NCI-H1417 treated with DMSO at 0.1 percent for 48 hours (cell line): ENCODE measurements around the gene CXCL16.
A peak's percentile ranks its signal among the peaks of the same experiment; 100 is the strongest.
"Not testable (repeated sequence)": the region's sequence is repeated elsewhere in the genome, so short reads cannot be mapped to it uniquely, and the experiment has no call there.

ENCODE experiments used
- DNase-seq: peaks from one replicate; lab custom pipeline; 2025; lab: John Stamatoyannopoulos, UW

Gene CXCL16

DNA sequence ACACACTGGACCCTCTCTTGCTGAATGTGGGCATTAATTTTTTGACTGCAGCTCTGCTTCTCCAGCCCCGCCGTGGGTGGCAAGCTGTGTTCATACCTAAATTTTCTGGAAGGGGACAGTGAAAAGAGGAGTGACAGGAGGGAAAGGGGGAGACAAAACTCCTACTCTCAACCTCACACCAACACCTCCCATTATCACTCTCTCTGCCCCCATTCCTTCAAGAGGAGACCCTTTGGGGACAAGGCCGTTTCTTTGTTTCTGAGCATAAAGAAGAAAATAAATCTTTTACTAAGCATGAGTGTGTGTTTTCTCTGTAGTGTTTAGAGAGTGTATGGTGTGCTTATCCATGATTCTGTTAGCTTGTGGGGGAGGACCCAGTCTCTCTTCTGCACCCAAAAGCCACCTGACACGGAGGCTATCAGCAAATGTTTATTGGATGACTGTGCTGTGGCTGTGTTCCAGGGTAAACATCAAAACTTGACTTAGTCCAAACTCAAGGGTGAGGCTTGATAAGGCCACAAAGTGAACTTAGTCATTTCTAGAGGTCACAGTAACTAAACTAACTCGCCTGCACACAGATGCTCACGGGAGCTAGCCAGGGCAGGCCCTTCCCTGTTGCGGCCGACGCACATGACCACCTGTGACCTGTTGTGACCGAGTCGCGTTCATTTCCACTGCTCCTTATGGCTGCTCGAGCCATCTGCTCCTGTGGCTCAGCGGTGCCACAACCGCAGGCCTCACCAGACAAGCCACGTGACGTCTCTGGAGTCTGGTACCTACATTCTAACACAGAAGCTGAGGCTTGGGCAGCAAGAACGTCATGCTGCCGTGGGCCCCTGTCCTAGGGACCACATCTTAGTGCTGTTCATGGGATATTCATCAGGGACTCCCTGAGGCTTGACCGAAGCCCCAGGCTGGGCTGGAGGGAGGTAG lies 18.3 kb downstream of the CXCL16 start:
- DNase-seq: no peak

GRCh38 chr17:4720787-4721186 lies 18.9 kb downstream of the CXCL16 start:
- no peak for DNase-seq

DNA sequence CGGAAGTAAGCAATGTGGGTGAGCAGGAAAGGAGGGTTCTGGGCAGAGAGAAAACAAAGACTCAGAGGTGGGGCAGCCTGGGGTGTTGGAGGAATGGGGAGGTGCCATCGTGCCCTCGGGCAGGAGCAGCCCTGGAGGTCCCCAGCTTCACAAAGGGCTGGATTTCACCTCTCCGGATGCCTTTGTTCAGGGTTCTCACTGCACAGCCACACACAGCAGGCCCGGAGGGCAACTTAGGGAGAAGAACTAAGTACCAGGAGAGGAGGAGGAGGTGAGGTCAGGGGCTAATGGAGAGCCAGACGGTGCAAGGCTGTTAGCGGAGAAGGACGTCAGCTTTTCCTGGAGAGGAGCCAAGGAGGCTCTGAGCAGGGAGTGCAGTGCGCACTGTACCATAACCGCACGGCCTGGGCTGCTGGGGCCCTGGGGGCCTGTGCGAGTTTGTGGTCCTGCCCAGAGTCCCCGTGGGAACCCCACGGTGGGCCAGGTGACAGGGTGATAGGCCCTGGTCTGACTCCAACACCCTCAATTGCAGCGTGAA lies 20.0 kb downstream of the CXCL16 start:
- DNase-seq: no peak

GRCh38 chr17:4719146-4719545 lies 20.6 kb downstream of the CXCL16 start:
- no peak for DNase-seq

- DNase-seq: no peak
These were observed 21.5 kb downstream of the CXCL16 start for GRCh38 chr17:4718276-4718675.

GRCh38 chr17:4717791-4718190 lies 21.9 kb downstream of the CXCL16 start:
- DNase-seq: no peak

GRCh38 chr17:4716081-4716480 lies 23.6 kb downstream of the CXCL16 start:
- DNase-seq: no peak

GRCh38 chr17:4715063-4715744 lies 24.5 kb downstream of the CXCL16 start:
- DNase-seq: no peak

- not testable (repeated sequence) for DNase-seq
These were observed 25.2 kb downstream of the CXCL16 start for GRCh38 chr17:4714340-4715062.

DNA sequence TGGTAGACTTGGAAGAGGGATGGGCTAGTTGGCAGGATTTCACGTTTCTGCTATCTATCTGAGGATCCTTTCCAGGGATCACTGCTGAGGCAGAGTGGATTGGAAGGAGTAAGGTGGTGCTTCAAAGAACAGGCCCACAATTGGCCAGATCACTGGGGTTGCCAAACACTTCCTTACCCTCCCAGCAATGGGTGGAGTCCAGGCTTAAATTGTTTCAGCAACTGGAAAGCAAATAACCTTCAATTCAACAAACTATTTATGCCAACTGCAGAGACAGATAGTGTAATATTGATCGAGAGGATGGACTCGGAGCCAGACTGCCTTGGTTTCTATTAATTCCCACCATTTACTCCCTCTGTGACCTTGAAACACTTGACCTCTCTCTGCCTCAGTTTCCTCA lies 27.2 kb downstream of the CXCL16 start:
- no peak for DNase-seq

DNA sequence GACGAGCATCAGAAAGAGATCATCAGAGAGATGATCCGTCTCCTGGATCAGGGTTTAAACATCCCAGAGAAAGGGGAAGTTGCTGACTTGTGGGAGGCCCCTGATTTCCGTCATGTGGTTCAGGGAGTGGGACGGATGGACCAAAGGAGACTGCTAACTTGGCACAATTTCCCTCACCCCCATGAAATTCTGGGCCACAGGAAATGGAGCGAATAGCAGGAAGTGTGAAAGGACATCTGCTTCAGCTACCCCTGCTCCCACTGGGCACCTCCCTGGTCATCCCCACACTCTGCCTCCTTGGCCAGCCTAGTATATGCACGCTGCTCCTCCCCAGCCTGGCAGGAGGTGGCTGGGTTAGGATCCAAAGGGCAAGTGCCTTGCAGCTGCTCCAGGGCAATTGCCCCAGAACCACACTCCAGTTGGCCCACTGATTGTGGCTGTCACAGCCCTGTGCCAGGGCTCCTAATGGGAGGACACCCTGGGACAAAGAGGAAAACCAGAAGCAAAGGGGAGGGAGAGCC lies 28.0 kb downstream of the CXCL16 start:
- DNase-seq: no peak

- no peak for DNase-seq
These were observed 28.8 kb downstream of the CXCL16 start for GRCh38 chr17:4710693-4711634.

DNA sequence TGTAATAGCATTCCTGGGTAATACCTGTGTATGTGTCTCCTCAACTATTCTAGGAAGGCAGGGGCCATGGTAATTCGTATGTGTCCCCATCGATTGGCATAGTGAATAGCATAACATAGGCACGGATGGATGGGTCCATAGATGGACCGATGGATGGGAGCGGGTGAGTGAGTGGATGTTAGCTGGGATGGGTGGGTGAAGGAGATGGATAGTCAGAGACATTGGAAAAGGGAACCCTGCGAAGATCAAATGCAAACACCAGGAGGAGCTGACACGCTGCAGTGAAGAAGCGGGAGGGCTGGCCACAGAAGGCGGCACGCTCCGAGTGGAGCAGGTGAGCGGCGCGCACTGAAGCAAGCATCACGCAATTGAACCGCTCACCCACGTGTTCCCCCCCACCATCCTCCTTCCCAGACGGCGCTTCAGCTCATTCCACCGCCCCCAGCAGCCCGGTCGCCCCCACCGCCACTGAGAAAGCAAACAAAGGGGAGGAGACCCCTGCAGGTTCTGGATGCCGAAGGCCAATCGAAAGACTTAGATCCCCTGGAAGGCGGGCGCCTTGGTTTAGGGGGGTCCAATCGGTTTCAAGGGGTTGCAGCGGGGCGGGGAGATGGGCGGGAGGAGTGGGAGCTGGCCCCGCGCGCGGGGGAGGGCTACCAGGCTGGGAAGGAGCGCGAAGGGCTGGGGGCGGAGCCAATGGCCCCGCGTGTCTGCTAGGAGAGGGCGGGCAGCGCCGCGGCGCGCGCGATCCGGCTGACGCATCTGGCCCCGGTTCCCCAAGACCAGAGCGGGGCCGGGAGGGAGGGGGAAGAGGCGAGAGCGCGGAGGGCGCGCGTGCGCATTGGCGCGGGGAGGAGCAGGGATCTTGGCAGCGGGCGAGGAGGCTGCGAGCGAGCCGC lies 29.7 kb downstream of the CXCL16 start, which contains the start of gene ARRB2:
Gene ARRB2, plus strand, starts transcription at position 839 of the 899 bp plus-strand sequence. CDS start 90 bp downstream, outside the sequence.
- DNase-seq: peak; percentile 82

- DNase-seq: no peak
These were observed 31.3 kb downstream of the CXCL16 start for GRCh38 chr17:4708436-4708835.

DNA sequence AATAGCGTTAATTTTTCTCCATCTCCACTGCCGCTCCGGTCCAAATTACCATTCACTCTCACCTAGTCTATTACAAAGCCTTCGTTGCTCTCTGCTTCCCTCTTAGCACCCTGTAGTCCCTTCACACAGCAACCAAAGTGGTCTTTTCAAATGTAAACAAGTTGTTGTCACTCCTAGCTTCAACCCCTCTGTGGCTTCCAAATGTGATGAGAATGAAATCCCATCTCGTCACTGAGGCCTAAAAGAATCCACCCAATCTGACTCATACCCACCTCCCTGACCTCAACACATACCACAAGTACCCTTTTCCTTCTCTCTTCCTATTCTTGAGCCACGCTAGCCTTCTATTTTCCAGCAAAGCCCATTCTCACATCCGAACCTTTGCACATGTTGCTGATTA lies 33.6 kb downstream of the CXCL16 start:
- DNase-seq: no peak

DNA sequence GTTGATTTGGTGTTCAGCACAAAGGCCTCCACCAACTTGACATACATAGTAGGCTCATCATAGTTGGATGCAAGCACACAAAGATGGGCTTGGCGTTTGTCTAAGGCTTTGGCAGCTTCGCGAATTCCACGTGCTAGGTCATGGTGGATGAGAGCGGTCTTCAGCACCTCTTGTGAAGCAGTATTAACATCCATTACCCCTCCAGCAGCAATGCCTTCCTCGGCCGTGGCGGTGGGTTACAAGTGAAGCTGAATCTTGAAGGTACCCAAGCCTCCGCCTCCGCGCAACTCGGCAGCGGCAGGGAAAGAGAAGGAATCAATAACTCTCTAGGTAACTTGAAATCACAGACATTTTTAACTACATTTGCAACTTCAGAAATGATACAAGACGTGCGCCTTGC lies 34.7 kb downstream of the CXCL16 start:
- DNase-seq: no peak

GRCh38 chr17:4704574-4704907 lies 35.2 kb downstream of the CXCL16 start:
- DNase-seq: not testable (repeated sequence)

- DNase-seq: no peak
These were observed 36.4 kb downstream of the CXCL16 start for GRCh38 chr17:4703330-4703691.

- no peak for DNase-seq
These were observed 38.6 kb downstream of the CXCL16 start for GRCh38 chr17:4701116-4701515.
